ENCODE results near the gene SLC9A5. TPM values are rescaled to one million over a fixed set of nuclear protein-coding genes. Genes with fewer than 3 reads are reported as not detected.

SLC9A5 gene
- total and polyA plus RNA-seq, 9 of the 15 experiments (the other 6 are each of a cell fraction or from before 2014, with no cell fraction given) = 0.06 to 3.1 (median 1.2) TPM

- peaks cover 11% of the 10 kb centered on the region; the same call in 2 of the 3 replicates for H3K79me2 ChIP-seq (ENCODE audit: control insufficient read depth, insufficient read depth, low read length)
- no peaks in the 10 kb centered on the region for H3K27me3 ChIP-seq (ENCODE audit: control insufficient read depth in 2 of 2, insufficient read depth in 2 of 2, low read length in 2 of 2)
- CTCF ChIA-PET (ENCODE audit: low intra/inter-chr PET ratio) = no interaction called here
- no peaks in the 10 kb centered on the region for H3K9me3 ChIP-seq (replicated peaks; ENCODE audit: control insufficient read depth, insufficient read depth, low read depth, low read length)
- no TSS peak for BruUV-seq (replicated peaks)
- FAIRE-seq = no peak
- DNase-seq (ENCODE audit: extremely low read depth in 1 of 4, low spot score in 3 of 4) = no peak
- H4K20me1 ChIP-seq (replicated peaks; ENCODE audit: control insufficient read depth, insufficient read depth, low read length) = no peaks in the 10 kb centered on the region
- no peak overlapping the region for H3K4me3 ChIP-seq
- in situ Hi-C loops (cut with MboI) (no loop called here), intact Hi-C loops (cut with micrococcal nuclease) (no loop called here)
- H3K27ac ChIP-seq (ENCODE audit: extremely low read depth, low read depth, low read length) = no peak overlapping the region
- H3K4me2 ChIP-seq (ENCODE audit: insufficient read depth, low read length) = no peak overlapping the region
- no peak overlapping the region for H2AFZ ChIP-seq (ENCODE audit: low read depth, low read length)
- peaks cover 91% of the 10 kb centered on the region for H3K36me3 ChIP-seq (ENCODE audit: control insufficient read depth, insufficient read depth, low read length)
- TF ChIP-seq ESRRA (IDR thresholded peaks at IDR 0.05; ENCODE audit: borderline replicate concordance, low read depth) = no peak
- TF ChIP-seq ZNF696 (CRISPR knock-in tag; conservative IDR thresholded peaks at IDR 0.05) = no peak
- TF ChIP-seq CREB3L1 (IDR thresholded peaks at IDR 0.05; ENCODE audit: borderline replicate concordance, low read depth) = no peak
- TF ChIP-seq MEF2D (tag; conservative IDR thresholded peaks at IDR 0.05; ENCODE audit: low read depth) = no peak
- no peak for TF ChIP-seq ZNF639 (CRISPR knock-in tag; conservative IDR thresholded peaks at IDR 0.05 in 1 of 2, IDR thresholded peaks at IDR 0.05 in 1 of 2)
- no peak for TF ChIP-seq E2F8 (IDR thresholded peaks at IDR 0.05; ENCODE audit: low read depth, partially characterized antibody)
- TF ChIP-seq SREBF1 (IDR thresholded peaks at IDR 0.05; ENCODE audit: borderline replicate concordance, low read depth, low read length) = no peak
- no peak for TF ChIP-seq NFE2 (IDR thresholded peaks at IDR 0.05; ENCODE audit: low read depth)
- no peak for TF ChIP-seq ATF2 (CRISPR knock-in tag; IDR thresholded peaks at IDR 0.05)
- TF ChIP-seq PHTF2 (CRISPR knock-in tag; IDR thresholded peaks at IDR 0.05) = no peak
- 0 out of 3 replicates have a peak, but pooled peaks have one; percentile 10 for ATAC-seq
- no peaks in the 10 kb centered on the region for H3K9me1 ChIP-seq (ENCODE audit: control insufficient read depth, insufficient read depth, low read length)
- H3K9ac ChIP-seq (ENCODE audit: insufficient read depth in 1 of 2, low read depth in 2 of 2, low read length in 2 of 2) = peak overlapping the region in 1 of 2 experiments; percentile 9; a peak in 1 of 4 replicates
- WGBS (ENCODE audit: insufficient coverage, low coverage, missing lambda C conversion rate) = 97% methylated on average over 5 of the region's 22 CpGs
- peaks cover 0 to 48% of the 10 kb centered on the region in 2 experiments; a peak in 4 of 5 replicates for H3K4me1 ChIP-seq (replicated peaks in 1 of 2; ENCODE audit: control insufficient read depth in 2 of 2, insufficient read depth in 2 of 2, low read length in 2 of 2)
- POLR2A ChIA-PET = interaction anchor here (0.6 to 0.9 kb wide), 4 partner anchors 9 to 44 kb away, joined by 3 to 7 read pairs (median 4); no protein-coding TSS in a partner anchor
These were observed 49.0 kb upstream of the SLC9A5 start for GRCh38 chr16:67199808-67200198.

Data from K562 (cell line).